ENCODE results near the gene SMNDC1.
"Not testable (repeated sequence)": the region's sequence is repeated elsewhere in the genome, so short reads cannot be mapped to it uniquely, and the experiment has no call there.

SMNDC1 gene

DNA sequence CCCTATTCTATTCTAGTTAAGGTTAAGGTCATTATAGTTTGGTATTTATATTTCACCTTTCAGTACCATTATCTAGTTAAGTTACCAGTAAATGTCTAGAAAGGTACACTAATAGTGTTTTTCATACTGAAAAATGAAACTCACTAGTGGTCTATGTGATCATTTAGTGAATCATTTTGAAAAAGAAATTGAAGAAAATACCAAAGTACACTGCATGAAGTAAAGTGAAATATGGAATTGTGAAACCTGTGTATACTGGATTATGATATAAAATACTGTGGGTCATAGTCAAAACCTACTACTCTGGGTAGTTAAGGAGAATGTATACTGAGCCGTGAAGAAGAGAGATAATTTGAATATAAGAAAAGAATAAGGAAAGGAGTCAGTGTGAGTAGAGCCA lies 53.3 kb downstream of the SMNDC1 start:
- DNase-seq (ENCODE audit: low spot score) = not testable (repeated sequence)

DNA sequence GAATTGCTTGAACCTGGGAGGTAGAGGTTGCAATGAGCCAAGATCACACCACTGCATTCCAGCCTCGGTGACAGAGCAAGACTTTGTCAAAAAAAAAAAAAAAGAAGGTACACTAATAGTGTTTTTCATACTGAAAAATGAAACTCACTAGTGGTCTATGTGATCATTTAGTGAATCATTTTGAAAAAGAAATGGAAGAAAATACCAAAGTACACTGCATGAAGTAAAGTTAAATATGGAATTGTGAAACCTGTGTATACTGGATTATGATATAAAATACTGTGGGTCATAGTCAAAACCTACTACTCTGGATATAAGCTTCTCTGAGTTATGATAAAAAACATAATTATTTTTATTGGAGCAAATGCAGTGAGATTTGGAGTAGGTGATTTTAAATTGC lies 55.2 kb downstream of the SMNDC1 start:
- not testable (repeated sequence) for DNase-seq (ENCODE audit: low spot score)

DNA sequence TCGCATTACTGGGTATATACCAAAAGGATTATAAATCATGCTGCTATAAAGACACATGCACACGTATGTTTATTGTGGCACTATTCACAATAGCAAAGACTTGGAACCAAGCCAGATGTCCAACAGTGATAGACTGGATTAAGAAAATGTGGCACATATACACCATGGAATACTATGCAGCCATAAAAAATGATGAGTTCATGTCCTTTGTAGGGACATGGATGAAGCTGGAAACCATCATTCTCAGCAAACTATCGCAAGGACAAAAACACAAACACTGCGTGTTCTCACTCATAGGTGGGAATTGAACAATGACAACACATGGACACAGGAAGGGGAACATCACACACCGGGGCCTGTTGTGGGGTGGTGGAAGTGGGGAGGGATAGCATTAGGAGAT lies 56.9 kb downstream of the SMNDC1 start:
- DNase-seq (ENCODE audit: low spot score) = not testable (repeated sequence)

DNA sequence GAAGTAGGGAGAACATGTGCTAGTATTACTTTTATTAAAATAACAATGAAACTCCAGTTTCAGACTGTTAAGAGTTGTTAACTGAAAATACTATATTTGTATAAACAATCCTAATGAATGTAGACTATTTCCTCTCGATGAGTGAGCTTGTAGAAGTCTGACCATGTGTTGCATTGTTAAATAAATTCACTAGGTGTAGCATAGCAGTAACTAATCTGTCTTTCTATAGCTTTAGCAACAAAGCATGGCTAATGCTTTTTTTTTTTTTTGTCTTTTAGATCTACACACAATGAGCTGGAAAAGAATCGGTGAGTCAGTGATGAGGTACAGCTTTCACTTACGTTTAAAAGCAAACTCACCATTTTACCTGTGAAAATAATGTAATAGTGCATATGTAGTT lies 60.2 kb downstream of the SMNDC1 start:
- DNase-seq (ENCODE audit: low spot score) = peak; percentile 18

DNA sequence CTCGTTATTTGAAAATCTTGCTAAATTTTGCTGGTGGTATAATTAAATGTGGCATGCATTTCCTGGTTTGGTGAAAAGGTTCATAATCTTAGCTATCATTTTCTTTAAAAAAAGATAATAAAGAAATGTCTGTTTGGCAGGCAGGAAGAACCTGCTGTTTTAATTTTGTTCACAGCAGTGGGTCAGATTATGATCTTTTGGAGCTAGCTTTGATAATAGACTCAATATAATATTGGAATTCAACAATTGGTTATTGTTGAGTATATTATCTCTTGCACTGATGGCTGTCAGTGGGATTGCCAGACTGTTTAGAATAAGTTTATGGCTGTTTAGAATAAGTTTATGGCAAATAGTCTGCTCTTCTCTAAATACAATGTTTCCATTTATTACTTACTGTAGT lies 62.2 kb downstream of the SMNDC1 start:
- no peak for DNase-seq (ENCODE audit: low spot score)

DNA sequence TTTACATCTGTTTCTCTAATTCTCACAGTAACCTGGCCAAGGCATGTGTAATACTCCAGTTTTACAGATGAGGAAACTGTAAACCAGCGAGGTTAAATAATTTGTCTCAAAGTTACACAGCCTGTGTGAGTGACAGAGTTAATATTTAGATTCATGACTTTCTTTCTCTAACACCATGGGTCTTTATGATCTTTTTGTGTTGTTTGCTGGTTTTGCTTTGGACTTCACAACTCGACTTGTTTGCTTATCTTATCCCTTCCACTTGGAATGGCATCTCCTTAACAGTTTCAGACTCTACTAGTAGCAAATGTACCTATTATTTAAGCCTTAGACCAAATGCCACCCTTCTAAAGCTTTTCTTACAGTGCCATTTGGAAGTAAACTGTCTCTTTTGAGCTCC lies 62.9 kb downstream of the SMNDC1 start:
- DNase-seq (ENCODE audit: low spot score) = no peak

DNA sequence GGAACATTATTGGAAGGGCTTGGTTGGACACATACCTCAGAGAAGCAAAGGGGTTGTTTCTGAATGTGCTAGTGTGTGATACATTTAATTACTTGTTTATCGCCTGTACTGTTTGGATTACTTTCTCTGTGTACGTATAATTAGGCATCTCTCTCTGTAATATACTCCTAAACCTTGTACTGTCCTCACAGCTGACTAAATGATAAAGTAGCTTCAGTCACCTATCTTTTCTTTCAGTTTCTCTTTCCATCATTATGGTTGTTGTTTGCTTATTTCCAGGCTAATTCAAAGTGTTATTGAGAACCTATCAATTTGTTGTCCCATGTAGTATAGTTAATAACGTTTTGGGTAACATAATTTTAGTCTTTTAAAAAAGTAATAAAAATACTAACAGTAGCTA lies 63.3 kb downstream of the SMNDC1 start:
- DNase-seq (ENCODE audit: low spot score) = no peak
